ENCODE results near the gene KRTAP13-2. TPM values are rescaled to one million over a fixed set of nuclear protein-coding genes. Genes with fewer than 3 reads are reported as not detected.

The KRTAP13-2 gene
- total RNA-seq, 2 donors from 2014 or later: not detected

DNA sequence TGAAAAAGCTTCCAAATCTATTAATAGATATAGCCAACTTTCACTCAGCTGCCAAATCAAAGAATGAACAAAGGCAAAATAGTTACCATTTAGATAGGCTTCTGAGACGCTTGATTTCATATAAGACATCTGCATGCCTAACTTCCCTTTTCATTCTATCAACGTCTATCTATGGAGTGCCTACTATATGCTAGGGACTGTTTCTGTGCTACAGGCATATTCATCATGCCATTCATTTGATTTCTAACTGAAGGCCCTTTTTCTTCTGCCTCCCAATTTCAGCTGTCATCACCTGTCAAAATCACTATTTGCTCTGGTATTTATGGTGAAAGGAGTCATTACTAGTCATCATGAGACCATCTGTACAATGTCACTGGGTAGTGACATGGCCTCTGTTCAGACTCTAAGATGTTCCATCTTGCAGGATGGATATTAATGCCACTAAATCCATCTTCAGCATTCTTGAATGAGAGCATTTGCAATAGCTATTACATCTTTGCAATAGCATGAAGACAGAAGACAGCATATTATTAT is 19.5 kb upstream of the KRTAP13-2 start:
- Histone ChIP-seq H3K36me3 (no peaks in the 10 kb centered on the region), H3K9me3 (no peaks in the 10 kb centered on the region), H3K4me3 (no peak overlapping the region), H3K27me3 (replicated peaks; ENCODE audit: insufficient read depth) (no peaks in the 10 kb centered on the region), H3K27ac (no peak overlapping the region), H3K4me1 (replicated peaks) (no peaks in the 10 kb centered on the region)
- intact Hi-C loops (cut with DNase I): no loop called here
- whole genome bisulfite sequencing: 83% methylated on average over 2 of the region's 2 CpGs
- DNase-seq (ENCODE audit: low spot score): no peak
- TF ChIP-seq, protein P1, sequence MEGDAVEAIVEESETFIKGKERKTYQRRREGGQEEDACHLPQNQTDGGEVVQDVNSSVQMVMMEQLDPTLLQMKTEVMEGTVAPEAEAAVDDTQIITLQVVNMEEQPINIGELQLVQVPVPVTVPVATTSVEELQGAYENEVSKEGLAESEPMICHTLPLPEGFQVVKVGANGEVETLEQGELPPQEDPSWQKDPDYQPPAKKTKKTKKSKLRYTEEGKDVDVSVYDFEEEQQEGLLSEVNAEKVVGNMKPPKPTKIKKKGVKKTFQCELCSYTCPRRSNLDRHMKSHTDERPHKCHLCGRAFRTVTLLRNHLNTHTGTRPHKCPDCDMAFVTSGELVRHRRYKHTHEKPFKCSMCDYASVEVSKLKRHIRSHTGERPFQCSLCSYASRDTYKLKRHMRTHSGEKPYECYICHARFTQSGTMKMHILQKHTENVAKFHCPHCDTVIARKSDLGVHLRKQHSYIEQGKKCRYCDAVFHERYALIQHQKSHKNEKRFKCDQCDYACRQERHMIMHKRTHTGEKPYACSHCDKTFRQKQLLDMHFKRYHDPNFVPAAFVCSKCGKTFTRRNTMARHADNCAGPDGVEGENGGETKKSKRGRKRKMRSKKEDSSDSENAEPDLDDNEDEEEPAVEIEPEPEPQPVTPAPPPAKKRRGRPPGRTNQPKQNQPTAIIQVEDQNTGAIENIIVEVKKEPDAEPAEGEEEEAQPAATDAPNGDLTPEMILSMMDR (IDR thresholded peaks at IDR 0.05): no peak
- TF ChIP-seq POLR2AphosphoS5 (IDR thresholded peaks at IDR 0.05): no peak
- no peak for TF ChIP-seq POLR2A (IDR thresholded peaks at IDR 0.05)

DNA sequence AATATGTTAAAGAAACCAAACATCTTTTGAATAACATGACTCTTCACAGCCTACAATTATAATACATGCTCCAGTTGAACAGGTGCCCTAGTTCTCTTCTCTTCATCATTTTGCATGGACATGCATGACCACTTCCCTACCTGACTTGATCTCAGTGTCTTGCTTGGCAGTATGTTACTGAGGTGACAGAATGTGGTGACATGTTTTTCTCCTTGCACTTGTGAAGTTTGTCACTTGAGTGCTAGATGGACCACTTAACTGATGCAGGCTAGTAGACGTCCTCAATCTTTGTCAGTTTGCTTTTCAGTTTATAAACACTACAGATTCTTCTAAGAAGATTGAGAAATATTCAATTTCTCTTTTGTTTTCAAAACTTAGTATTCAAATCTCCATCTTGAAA is 10.1 kb upstream of the KRTAP13-2 start:
- intact Hi-C loops (cut with DNase I): no loop called here
- Histone ChIP-seq H3K4me1 (replicated peaks) (no peaks in the 10 kb centered on the region), H3K27ac (no peak overlapping the region), H3K9me3 (no peaks in the 10 kb centered on the region), H3K4me3 (no peak overlapping the region), H3K36me3 (no peaks in the 10 kb centered on the region), H3K27me3 (replicated peaks; ENCODE audit: insufficient read depth) (no peaks in the 10 kb centered on the region)
- DNase-seq (ENCODE audit: low spot score): no peak
- no peak for TF ChIP-seq POLR2A (IDR thresholded peaks at IDR 0.05)
- TF ChIP-seq, protein P1 (IDR thresholded peaks at IDR 0.05): no peak
- no peak for TF ChIP-seq POLR2AphosphoS5 (IDR thresholded peaks at IDR 0.05)
- 74% methylated on average over 1 of the region's 1 CpG for WGBS

DNA sequence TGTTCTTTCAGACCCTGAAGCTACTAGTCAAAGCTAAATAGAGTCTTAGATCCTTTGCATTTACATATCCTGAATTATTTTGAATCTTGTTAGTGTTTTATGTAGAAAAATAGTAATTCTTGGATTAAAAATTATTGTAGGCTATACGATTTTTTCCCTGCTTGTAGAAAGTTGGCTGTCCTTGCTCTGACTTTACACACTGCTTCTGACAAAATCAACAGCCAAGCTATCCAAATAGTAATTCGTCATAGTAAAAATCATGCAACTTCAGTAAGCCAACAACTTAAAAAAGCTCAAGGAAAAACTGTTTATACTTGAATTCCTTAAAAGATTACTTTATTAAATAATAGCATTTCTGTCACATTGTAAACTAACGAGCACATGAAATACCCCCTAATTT is 16.2 kb downstream of the KRTAP13-2 start:
- no peak for DNase-seq (ENCODE audit: low spot score)
- TF ChIP-seq POLR2AphosphoS5 (IDR thresholded peaks at IDR 0.05) (no peak), POLR2A (IDR thresholded peaks at IDR 0.05) (no peak)
- TF ChIP-seq, protein P1 (IDR thresholded peaks at IDR 0.05): no peak
- intact Hi-C loops (cut with DNase I): no loop called here
- Histone ChIP-seq H3K27me3 (replicated peaks; ENCODE audit: insufficient read depth) (no peaks in the 10 kb centered on the region), H3K27ac (no peak overlapping the region), H3K9me3 (no peaks in the 10 kb centered on the region), H3K4me3 (no peak overlapping the region), H3K36me3 (no peaks in the 10 kb centered on the region), H3K4me1 (replicated peaks) (no peaks in the 10 kb centered on the region)
- WGBS: 24% methylated on average over 3 of the region's 3 CpGs

DNA sequence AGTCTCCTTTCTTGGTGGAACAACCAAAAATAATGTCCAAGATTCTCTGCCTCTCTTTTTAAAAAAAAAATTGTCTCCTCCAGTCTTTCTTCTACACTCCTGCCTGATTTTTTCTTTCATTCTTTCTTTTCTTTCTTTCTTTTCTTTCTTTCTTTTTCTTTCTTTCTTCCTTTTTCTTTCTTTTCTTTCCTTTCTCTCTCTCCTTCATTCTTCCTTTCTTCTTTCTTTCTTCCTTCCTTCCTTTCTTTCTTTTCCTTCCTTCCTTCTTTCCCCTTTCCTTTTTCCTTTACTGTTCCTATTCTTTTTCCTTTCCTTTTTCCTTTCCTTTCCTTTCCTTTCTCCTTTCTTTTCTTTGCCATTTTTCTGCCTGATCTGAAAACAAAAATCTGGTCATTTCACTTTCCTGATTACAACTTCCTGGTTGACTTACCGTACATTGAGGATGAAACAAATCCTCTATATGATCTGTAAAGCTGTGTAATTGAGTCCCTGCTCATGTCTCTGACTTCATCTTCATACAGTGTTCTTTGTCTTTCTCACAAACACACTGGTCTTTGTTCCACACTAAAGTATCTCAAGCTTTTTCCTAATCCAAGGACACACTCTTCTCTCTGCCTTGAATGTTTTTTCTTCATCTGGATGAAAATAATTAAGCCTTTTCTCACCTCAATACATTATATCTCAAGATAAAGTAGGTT is 17.6 kb downstream of the KRTAP13-2 start:
- 77% methylated on average over 1 of the region's 1 CpG for WGBS
- no peaks in the 10 kb centered on the region for H3K36me3 ChIP-seq
- H3K27ac ChIP-seq: no peak overlapping the region
- TF ChIP-seq, protein P1 (IDR thresholded peaks at IDR 0.05): no peak
- TF ChIP-seq POLR2A (IDR thresholded peaks at IDR 0.05): no peak
- TF ChIP-seq POLR2AphosphoS5 (IDR thresholded peaks at IDR 0.05): no peak
- H3K4me1 ChIP-seq (replicated peaks): no peaks in the 10 kb centered on the region
- no peaks in the 10 kb centered on the region for H3K27me3 ChIP-seq (replicated peaks; ENCODE audit: insufficient read depth)
- no peaks in the 10 kb centered on the region for H3K9me3 ChIP-seq
- no peak for DNase-seq (ENCODE audit: low spot score)
- no peak overlapping the region for H3K4me3 ChIP-seq
- intact Hi-C loops (cut with DNase I): no loop called here

DNA sequence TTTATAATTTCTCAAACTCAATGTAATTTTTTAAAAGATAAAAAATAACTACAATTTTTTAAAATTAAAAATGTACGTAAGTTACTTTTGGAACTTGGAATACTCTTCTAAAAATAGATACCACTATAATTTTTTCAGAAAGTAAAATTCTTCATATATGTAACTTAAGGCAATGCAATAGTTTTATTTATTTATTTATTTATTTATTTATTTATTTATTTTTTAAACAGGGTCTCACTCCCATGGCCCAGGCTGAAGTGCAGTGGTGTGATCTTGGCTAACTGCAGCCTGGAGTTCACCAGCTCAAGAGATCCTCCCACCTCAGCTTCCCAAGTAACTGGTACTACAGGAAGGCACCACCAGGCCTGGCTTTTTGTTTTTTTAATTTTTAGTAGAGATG is 20.5 kb downstream of the KRTAP13-2 start:
- no peaks in the 10 kb centered on the region for H3K9me3 ChIP-seq
- intact Hi-C loops (cut with DNase I): no loop called here
- no peak overlapping the region for H3K4me3 ChIP-seq
- TF ChIP-seq, protein P1 (IDR thresholded peaks at IDR 0.05): no peak
- TF ChIP-seq POLR2AphosphoS5 (IDR thresholded peaks at IDR 0.05) (no peak), POLR2A (IDR thresholded peaks at IDR 0.05) (no peak)
- H3K4me1 ChIP-seq (replicated peaks): no peaks in the 10 kb centered on the region
- H3K27me3 ChIP-seq (replicated peaks; ENCODE audit: insufficient read depth): no peaks in the 10 kb centered on the region
- WGBS: 100% methylated on average over 1 of the region's 1 CpG
- no peak for DNase-seq (ENCODE audit: low spot score)
- no peaks in the 10 kb centered on the region for H3K36me3 ChIP-seq
- H3K27ac ChIP-seq: no peak overlapping the region

Measured in prostate gland (tissue), 2 donors.